Stimulated activated CD8-positive, alpha-beta memory T cell treated with anti-CD3 and anti-CD28 coated beads, Interleukin-15, amount 100 ng/mL, for 4 hours (primary cell): Measurements from ENCODE around the gene DGAT2.

ENCODE experiments used
- DNase-seq, 2 donors: peaks; one replicate each; pipeline ENCODE4 v3.0.0-alpha.2; 2020; ENCODE audit warnings: low read depth in 2 of 2

The DGAT2 gene

DNA sequence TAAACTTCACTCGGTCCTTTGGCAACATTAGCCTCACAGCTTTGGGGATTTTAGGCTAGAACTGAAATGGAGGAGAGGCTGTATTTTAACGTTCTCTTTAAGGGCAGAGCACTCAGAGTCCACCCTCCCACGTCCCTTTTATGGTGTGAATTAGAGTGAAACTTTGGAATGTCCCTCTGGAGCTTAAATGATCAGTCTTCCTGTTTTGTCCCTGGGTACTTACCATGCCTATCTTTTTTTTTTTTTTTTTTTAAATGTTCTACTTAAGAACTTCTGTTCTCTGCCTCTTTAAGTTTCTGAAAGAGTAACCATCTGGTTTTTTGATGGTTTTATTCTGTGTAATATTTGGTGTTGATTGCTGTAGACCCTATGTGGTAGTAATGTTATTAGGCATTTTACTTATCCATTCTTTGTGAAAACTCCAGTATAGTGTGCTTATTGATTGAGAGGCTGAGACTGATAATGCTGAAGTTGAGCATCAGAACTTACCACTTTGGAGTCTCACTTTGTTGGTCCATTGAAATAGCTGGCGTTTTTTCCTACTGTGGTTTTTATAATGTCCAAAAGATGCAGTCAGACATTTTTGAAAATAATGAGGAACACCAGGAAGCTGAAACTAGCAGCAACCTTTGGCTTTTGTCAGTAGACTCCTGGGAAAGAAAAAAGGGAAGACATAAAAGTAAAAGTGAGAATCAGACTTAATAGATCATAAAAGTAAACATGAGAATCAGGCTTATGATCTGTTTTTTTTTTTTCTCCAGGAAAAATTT lies 58.1 kb downstream of the DGAT2 start:
- no peak for DNase-seq

GRCh38 chr11:75827562-75827961 lies 59.0 kb downstream of the DGAT2 start:
- no peak for DNase-seq

- no peak for DNase-seq
These were observed 63.4 kb downstream of the DGAT2 start for GRCh38 chr11:75831915-75832502.

DNA sequence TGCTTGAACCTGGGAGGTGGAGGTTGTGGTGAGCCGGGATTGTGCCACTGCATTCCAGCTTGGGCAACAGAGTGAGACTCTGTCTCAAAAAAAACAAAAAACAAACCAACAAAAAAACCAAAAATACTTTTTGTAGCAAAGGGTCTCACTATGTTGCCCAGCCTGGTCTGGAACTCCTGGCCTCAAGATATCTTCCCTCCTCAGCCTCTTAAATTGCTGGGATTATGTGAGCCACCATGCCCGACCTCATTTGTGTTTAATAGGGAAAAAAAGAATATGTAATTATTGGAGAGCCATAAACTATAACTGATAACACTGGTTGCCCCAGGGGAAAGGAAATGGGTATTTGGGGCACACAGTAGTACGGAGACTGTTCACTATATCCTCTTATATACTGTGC lies 66.2 kb downstream of the DGAT2 start:
- no peak for DNase-seq

DNA sequence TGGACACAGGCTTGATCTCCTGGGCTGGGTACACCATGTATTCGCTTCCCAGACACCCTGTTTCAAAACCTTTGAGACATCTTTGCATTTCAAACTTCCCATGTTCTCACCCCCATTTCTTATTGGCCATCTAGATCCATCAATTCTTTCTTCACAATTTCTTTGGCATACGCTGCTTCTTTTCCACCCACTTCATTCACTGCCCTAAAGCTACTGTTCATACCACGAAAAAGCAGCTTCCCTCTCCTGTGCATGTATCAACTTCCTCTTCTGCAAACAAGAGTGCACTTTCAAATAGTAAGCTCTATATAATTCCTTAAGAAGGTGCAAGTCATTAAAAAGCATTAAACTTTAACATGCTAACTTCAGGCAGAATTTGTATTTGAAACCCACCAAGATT lies 67.8 kb downstream of the DGAT2 start:
- DNase-seq = no peak

GRCh38 chr11:75839851-75840250 lies 71.3 kb downstream of the DGAT2 start:
- no peak for DNase-seq

GRCh38 chr11:75840522-75840921 lies 71.9 kb downstream of the DGAT2 start:
- no peak for DNase-seq

DNA sequence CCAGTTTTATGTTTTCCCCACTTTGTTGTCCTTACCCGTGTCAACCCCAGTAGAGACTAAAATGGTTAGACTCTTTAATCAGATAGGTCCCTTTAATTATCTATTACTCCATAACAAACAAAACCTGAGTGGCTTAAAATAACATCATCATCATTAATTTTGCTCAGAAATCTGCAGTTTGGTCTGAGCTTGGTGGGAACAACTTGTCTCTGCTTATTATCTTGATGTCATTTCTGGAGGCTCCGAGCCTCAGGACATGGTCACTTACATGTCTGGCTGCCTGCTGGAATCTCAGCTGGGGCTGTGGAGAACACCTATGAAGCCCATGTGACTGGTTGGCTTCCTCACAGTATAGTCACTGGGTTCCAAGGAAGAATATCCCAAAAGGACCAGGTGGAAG lies 73.2 kb downstream of the DGAT2 start:
- no peak for DNase-seq

DNA sequence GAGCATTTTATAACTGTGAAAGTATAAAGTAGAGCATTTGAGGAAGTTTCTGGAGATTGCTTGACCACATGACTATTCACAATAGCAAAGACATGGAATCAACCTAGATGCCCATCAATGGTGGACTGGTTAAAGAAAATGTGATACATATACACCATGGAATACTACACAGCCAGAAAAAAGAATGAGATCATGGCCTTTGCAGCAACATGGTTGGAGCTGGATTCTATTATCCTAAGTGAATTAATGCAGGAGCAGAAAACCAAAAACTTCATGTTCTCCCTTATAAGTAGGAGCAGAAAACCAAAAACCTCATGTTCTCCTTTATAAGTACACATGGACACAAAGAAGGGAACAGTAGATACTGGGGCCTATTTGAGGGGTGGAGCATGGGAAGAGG lies 76.7 kb downstream of the DGAT2 start:
- DNase-seq = no peak

DNA sequence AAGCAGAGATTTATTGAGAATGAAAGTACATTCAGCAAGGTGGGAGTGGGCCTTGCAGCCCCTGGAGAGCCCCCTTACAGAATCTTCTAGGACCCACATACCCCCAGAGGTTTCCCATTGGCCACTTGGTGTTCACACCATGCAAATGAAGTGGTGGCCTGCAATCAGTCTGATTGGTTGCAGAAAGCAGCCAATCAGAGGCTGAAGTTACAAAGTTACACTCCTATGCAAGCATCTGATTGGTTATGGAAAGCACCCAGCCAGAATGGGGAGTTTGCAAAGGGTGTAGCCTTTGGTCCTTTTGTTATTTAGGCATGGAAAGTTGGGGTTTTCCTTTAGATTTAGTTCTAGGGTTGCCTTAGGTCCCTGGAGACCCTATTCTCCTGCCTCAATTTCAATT lies 81.3 kb downstream of the DGAT2 start:
- DNase-seq = no peak

DNA sequence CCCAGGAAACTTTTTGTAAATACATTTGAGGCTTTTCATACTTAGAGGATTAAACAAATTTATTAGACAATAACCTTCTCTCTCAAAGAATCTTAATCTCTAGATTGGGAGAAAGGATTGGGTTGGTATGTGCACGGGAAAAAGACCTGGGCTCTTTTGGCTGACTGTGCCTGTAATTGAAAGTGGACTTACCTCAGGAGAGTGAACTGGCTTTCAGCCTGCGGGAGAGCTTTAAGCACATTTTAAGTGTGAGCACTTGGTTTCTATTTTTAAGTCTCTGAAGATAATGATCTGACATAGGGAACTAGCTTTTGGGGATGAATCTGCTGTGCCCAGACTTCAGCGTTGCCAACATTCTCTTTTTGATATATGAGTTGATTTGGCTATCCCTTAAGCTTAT lies 82.2 kb downstream of the DGAT2 start:
- no peak for DNase-seq
